CD14-positive monocyte (primary cell): Measurements from ENCODE around the gene PTRHD1. TPM values are rescaled to one million over a fixed set of nuclear protein-coding genes. Genes with fewer than 3 reads are reported as not detected.

Experiments
- DNase-seq, 3 donors: peaks; one replicate each; pipeline ENCODE4 v3.0.0-alpha.2; 2011 to 2022
- H2AFZ ChIP-seq: 2 replicates; pipeline ENCODE4 v1.6.0; 2012; ENCODE audit warnings: mild to moderate bottlenecking, low read depth, low read length, inconsistent platforms; ENCODE audit not compliant: insufficient read depth, poor library complexity, severe bottlenecking
- H3K27ac ChIP-seq, 2 donors: 1 replicate in 1 of 2; 2 replicates in 1 of 2; pipeline ENCODE4 v1.5.1; 2012 to 2013; ENCODE audit warnings: low read length in 2 of 2, control low read depth in 1 of 2, inconsistent platforms in 1 of 2, low read depth in 1 of 2, mild to moderate bottlenecking in 1 of 2
- H3K27me3 ChIP-seq, 2 donors: one replicate each; pipeline versions ENCODE4 v1.6.0 to v1.6.1; 2011 to 2013; ENCODE audit warnings: low read length in 2 of 2; ENCODE audit not compliant: control insufficient read depth in 2 of 2, insufficient read depth in 2 of 2
- H3K36me3 ChIP-seq, 2 donors: replicated peaks in 1 of 2; 1 replicate in 1 of 2; 2 replicates in 1 of 2; pipeline versions ENCODE4 v1.5.1 to v1.6.1; 2012 to 2013; ENCODE audit warnings: low read length in 2 of 2, control low read depth in 1 of 2, inconsistent platforms in 1 of 2, mild to moderate bottlenecking in 1 of 2; ENCODE audit not compliant: insufficient read depth in 2 of 2, control insufficient read depth in 1 of 2
- H3K4me1 ChIP-seq, 2 donors: 1 replicate in 1 of 2; 2 replicates in 1 of 2; pipeline versions ENCODE4 v1.5.1 to v1.6.1; 2012 to 2013; ENCODE audit warnings: low read length in 2 of 2, control low read depth in 1 of 2, inconsistent platforms in 1 of 2, mild to moderate bottlenecking in 1 of 2, moderate library complexity in 1 of 2; ENCODE audit not compliant: insufficient read depth in 2 of 2, control insufficient read depth in 1 of 2
- H3K4me2 ChIP-seq: replicated peaks from 2 replicates; pipeline ENCODE3; 2012; ENCODE audit warnings: low read length, moderate library complexity, mild to moderate bottlenecking; ENCODE audit not compliant: poor library complexity, severe bottlenecking; ENCODE audit errors: extremely low read depth
- H3K4me3 ChIP-seq, 3 experiments: fragments of 200-600 bp in 1 of 3; sonication (generic) in 1 of 3; replicated peaks in 1 of 3; 1 replicate in 2 of 3; 2 replicates in 1 of 3; pipeline ENCODE4 v1.5.1; 2011 to 2013; ENCODE audit warnings: low read length in 3 of 3, mild to moderate bottlenecking in 3 of 3, control low read depth in 2 of 3, low read depth in 2 of 3, inconsistent platforms in 1 of 3, moderate library complexity in 1 of 3
- H3K79me2 ChIP-seq: 2 replicates; pipeline ENCODE4 v1.6.0; 2012; ENCODE audit warnings: mild to moderate bottlenecking, control low read depth, inconsistent platforms, low read length, moderate library complexity; ENCODE audit not compliant: insufficient read depth
- H3K9ac ChIP-seq: 2 replicates; pipeline ENCODE4 v1.6.0; 2017; ENCODE audit warnings: low read length, mild to moderate bottlenecking; ENCODE audit not compliant: insufficient read depth, poor library complexity, severe bottlenecking
- H3K9me3 ChIP-seq, 2 donors: replicated peaks in 1 of 2; 1 replicate in 1 of 2; 2 replicates in 1 of 2; pipeline versions ENCODE4 v1.5.1 to v1.6.1; 2012 to 2013; ENCODE audit warnings: low read length in 2 of 2, control low read depth in 1 of 2; ENCODE audit not compliant: control insufficient read depth in 1 of 2, insufficient read depth in 1 of 2
- H4K20me1 ChIP-seq: 2 replicates; pipeline ENCODE4 v1.6.0; 2012; ENCODE audit warnings: mild to moderate bottlenecking, low read length, control low read depth, moderate library complexity; ENCODE audit not compliant: insufficient read depth
- H3K27ac Mint-ChIP-seq, 7 donors: one replicate each; pipeline ENCODE4 v1.8.0; 2020; ENCODE audit warnings: mild to moderate bottlenecking in 7 of 7, mixed read lengths in 7 of 7, moderate library complexity in 6 of 7, inconsistent platforms in 2 of 7
- H3K27me3 Mint-ChIP-seq, 3 donors: one replicate each; pipeline ENCODE4 v1.8.0; 2021 to 2022; ENCODE audit warnings: low read depth in 3 of 3, mild to moderate bottlenecking in 3 of 3, mixed read lengths in 3 of 3, moderate library complexity in 3 of 3, inconsistent platforms in 1 of 3
- H3K36me3 Mint-ChIP-seq, 2 donors: one replicate each; pipeline ENCODE4 v1.8.0; 2020; ENCODE audit warnings: mixed read lengths in 2 of 2, inconsistent platforms in 1 of 2, mild to moderate bottlenecking in 1 of 2
- H3K4me1 Mint-ChIP-seq: one replicate; pipeline ENCODE4 v1.8.0; 2020; ENCODE audit warnings: mild to moderate bottlenecking, mixed read lengths
- H3K4me3 Mint-ChIP-seq, 2 donors: one replicate each; pipeline ENCODE4 v1.8.0; 2020; ENCODE audit warnings: mild to moderate bottlenecking in 2 of 2, mixed read lengths in 2 of 2, moderate library complexity in 1 of 2
- H3K9me3 Mint-ChIP-seq, 7 donors: one replicate each; pipeline ENCODE4 v1.8.0; 2020 to 2022; ENCODE audit warnings: mixed read lengths in 7 of 7, mild to moderate bottlenecking in 6 of 7, moderate library complexity in 6 of 7, inconsistent platforms in 2 of 7
- WGBS: methylation state at CpG from one replicate; pipeline ENCODE4 v1.1.5; 2013; ENCODE audit warnings: missing lambda C conversion rate; ENCODE audit not compliant: insufficient coverage; 5-methylcytosine and 5-hydroxymethylcytosine counted together
- intact Hi-C, 2 donors: fragments of 100-400 bp; cut with micrococcal nuclease; formaldehyde crosslinking; loops; one replicate each; pipeline versions ENCODE4 v1.15.0 to v1.15.1; 2023
- polyA plus RNA-seq, 3 donors: library from polyadenylated mRNA; depleted of rRNA in 1 of 3; unstranded in 2 of 3; stranded (reverse) in 1 of 3; fragments of 300-500 nt in 2 of 3; fragments of >200 nt in 1 of 3; fragmentation: Illumina TruSeq in 2 of 3; gene quantifications; 1 replicate in 2 of 3; 2 replicates in 1 of 3; pipeline ENCODE4 v1.2.3, GENCODE V29; 2012 to 2021
- TF ChIP-seq, protein P1 (sequence below): fragments of 200-600 bp; IDR thresholded peaks from one replicate; pipeline ENCODE4 v1.8.0; 2022; ENCODE audit warnings: antibody characterized with exemption, mild to moderate bottlenecking

PTRHD1 gene
- polyA plus RNA-seq, 3 donors = 20.3 to 86.2 (median 78.6) TPM

GRCh38 chr2:24832073-24832461 lies 38.9 kb upstream of the PTRHD1 start:
- DNase-seq = no peak
- H3K4me1 ChIP-seq = no peaks in the 10 kb centered on the region
- H4K20me1 ChIP-seq = no peaks in the 10 kb centered on the region
- no peak overlapping the region for H3K4me3 ChIP-seq
- H3K9me3 ChIP-seq = no peaks in the 10 kb centered on the region
- 95% methylated on average over 12 of the region's 14 CpGs for WGBS
- H3K27ac Mint-ChIP-seq = no peak overlapping the region
- H3K36me3 ChIP-seq = peaks cover 10 to 16% of the 10 kb centered on the region in 2 donors
- peaks cover 0 to 1% (median 0%) of the 10 kb centered on the region in 3 donors for H3K27me3 Mint-ChIP-seq
- no peak overlapping the region for H3K27ac ChIP-seq
- no peaks in the 10 kb centered on the region for H3K27me3 ChIP-seq
- intact Hi-C loops = no loop called here
- peaks cover 17 to 35% of the 10 kb centered on the region in 2 donors for H3K36me3 Mint-ChIP-seq
- no peak overlapping the region for H3K4me3 Mint-ChIP-seq
- peaks cover 2% of the 10 kb centered on the region for H3K4me1 Mint-ChIP-seq
- H2AFZ ChIP-seq = no peak overlapping the region
- no peaks in the 10 kb centered on the region for H3K79me2 ChIP-seq
- H3K9ac ChIP-seq = no peak overlapping the region
- no peak overlapping the region for H3K4me2 ChIP-seq
- TF ChIP-seq, protein P1, sequence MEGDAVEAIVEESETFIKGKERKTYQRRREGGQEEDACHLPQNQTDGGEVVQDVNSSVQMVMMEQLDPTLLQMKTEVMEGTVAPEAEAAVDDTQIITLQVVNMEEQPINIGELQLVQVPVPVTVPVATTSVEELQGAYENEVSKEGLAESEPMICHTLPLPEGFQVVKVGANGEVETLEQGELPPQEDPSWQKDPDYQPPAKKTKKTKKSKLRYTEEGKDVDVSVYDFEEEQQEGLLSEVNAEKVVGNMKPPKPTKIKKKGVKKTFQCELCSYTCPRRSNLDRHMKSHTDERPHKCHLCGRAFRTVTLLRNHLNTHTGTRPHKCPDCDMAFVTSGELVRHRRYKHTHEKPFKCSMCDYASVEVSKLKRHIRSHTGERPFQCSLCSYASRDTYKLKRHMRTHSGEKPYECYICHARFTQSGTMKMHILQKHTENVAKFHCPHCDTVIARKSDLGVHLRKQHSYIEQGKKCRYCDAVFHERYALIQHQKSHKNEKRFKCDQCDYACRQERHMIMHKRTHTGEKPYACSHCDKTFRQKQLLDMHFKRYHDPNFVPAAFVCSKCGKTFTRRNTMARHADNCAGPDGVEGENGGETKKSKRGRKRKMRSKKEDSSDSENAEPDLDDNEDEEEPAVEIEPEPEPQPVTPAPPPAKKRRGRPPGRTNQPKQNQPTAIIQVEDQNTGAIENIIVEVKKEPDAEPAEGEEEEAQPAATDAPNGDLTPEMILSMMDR = no peak
- peaks cover 0 to 2% (median 0%) of the 10 kb centered on the region in 7 donors for H3K9me3 Mint-ChIP-seq

GRCh38 chr2:24831221-24832072 lies 38.3 kb upstream of the PTRHD1 start:
- H3K27me3 ChIP-seq = no peaks in the 10 kb centered on the region
- H3K9me3 ChIP-seq = no peaks in the 10 kb centered on the region
- peaks cover 0 to 1% (median 0%) of the 10 kb centered on the region in 3 donors for H3K27me3 Mint-ChIP-seq
- peaks cover 6 to 10% of the 10 kb centered on the region in 2 donors for H3K36me3 ChIP-seq
- H3K36me3 Mint-ChIP-seq = peaks cover 13 to 31% of the 10 kb centered on the region in 2 donors
- TF ChIP-seq, protein P1 = no peak
- no peaks in the 10 kb centered on the region for H4K20me1 ChIP-seq
- no peaks in the 10 kb centered on the region for H3K79me2 ChIP-seq
- intact Hi-C loops = no loop called here
- no peak overlapping the region for H3K4me3 Mint-ChIP-seq
- no peaks in the 10 kb centered on the region for H3K9me3 Mint-ChIP-seq
- no peak overlapping the region for H3K4me3 ChIP-seq
- DNase-seq = no peak
- no peak overlapping the region for H3K4me2 ChIP-seq
- no peak overlapping the region for H2AFZ ChIP-seq
- H3K9ac ChIP-seq = no peak overlapping the region
- peaks cover 2% of the 10 kb centered on the region for H3K4me1 Mint-ChIP-seq
- peak overlapping the region in 1 of 7 donors; percentile 33 for H3K27ac Mint-ChIP-seq
- 96% methylated on average over 3 of the region's 18 CpGs for WGBS
- no peak overlapping the region for H3K27ac ChIP-seq
- no peaks in the 10 kb centered on the region for H3K4me1 ChIP-seq
